ENCODE results near the gene ABHD2. TPM values are rescaled to one million over a fixed set of nuclear protein-coding genes. Genes with fewer than 3 reads are reported as not detected.
A peak's percentile ranks its signal among the peaks of the same experiment; 100 is the strongest.

The ABHD2 gene
- total RNA-seq, 1 experiment from 2014 or later: 52.4 TPM

- no TSS peak for BruUV-seq (replicated peaks)
- intact Hi-C loops (cut with micrococcal nuclease; ENCODE audit: unreplicated experiment): loop anchor here (2.0 kb wide), 1 partner anchor 72 kb away; no protein-coding TSS in a partner anchor
- H3K9me3 ChIP-seq (ENCODE audit: low read depth, low read length, poor library complexity, severe bottlenecking): no peaks in the 10 kb centered on the region
- no peaks in the 10 kb centered on the region for H3K36me3 ChIP-seq (ENCODE audit: insufficient read depth, low read length, poor library complexity, severe bottlenecking)
- H3K4me3 ChIP-seq (ENCODE audit: low read depth, low read length, poor library complexity, severe bottlenecking): no peak overlapping the region
- peak; percentile 43 for DNase-seq (ENCODE audit: low spot score)
- ChIA-PET CTCF (interaction anchor here (0.5 to 1.6 kb wide), 11 partner anchors 13 to 261 kb away, joined by 3 to 11 read pairs (median 4); partner anchors contain the start of gene ABHD2), POLR2A (ENCODE audit: low non-redundant PET) (no interaction called here)
- no peaks in the 10 kb centered on the region for H3K4me1 ChIP-seq (ENCODE audit: insufficient read depth, low read length, poor library complexity, severe bottlenecking)
- peak; percentile 82 for TF ChIP-seq CTCF (conservative IDR thresholded peaks at IDR 0.05; ENCODE audit: low read depth, low read length)
- TF ChIP-seq EZH2 (IDR thresholded peaks at IDR 0.05; ENCODE audit: borderline replicate concordance, low read depth, low read length, poor library complexity, severe bottlenecking): no peak
- H3K27ac ChIP-seq (ENCODE audit: low read depth, low read length, poor library complexity, severe bottlenecking): no peak overlapping the region
- H3K27me3 ChIP-seq (replicated peaks; ENCODE audit: insufficient read depth, low read depth, low read length, poor library complexity): no peaks in the 10 kb centered on the region
These were observed 41.0 kb downstream of the ABHD2 start for GRCh38 chr15:89129123-89129815.

GRCh38 chr15:89129816-89130134 lies 41.5 kb downstream of the ABHD2 start:
- Histone ChIP-seq H3K9me3 (ENCODE audit: low read depth, low read length, poor library complexity, severe bottlenecking) (no peaks in the 10 kb centered on the region), H3K36me3 (ENCODE audit: insufficient read depth, low read length, poor library complexity, severe bottlenecking) (no peaks in the 10 kb centered on the region), H3K27me3 (replicated peaks; ENCODE audit: insufficient read depth, low read depth, low read length, poor library complexity) (no peaks in the 10 kb centered on the region), H3K4me3 (ENCODE audit: low read depth, low read length, poor library complexity, severe bottlenecking) (no peak overlapping the region), H3K4me1 (ENCODE audit: insufficient read depth, low read length, poor library complexity, severe bottlenecking) (no peaks in the 10 kb centered on the region), H3K27ac (ENCODE audit: low read depth, low read length, poor library complexity, severe bottlenecking) (no peak overlapping the region)
- intact Hi-C loops (cut with micrococcal nuclease; ENCODE audit: unreplicated experiment): loop anchor here (2.0 kb wide), 1 partner anchor 73 kb away; no protein-coding TSS in a partner anchor
- ChIA-PET POLR2A (ENCODE audit: low non-redundant PET) (no interaction called here), CTCF (interaction anchor here (0.6 to 1.6 kb wide), 8 partner anchors 13 to 73 kb away, joined by 3 to 7 read pairs (median 4); partner anchors contain the start of gene ABHD2)
- TF ChIP-seq EZH2 (IDR thresholded peaks at IDR 0.05; ENCODE audit: borderline replicate concordance, low read depth, low read length, poor library complexity, severe bottlenecking): no peak
- no peak for TF ChIP-seq CTCF (conservative IDR thresholded peaks at IDR 0.05; ENCODE audit: low read depth, low read length)
- BruUV-seq (replicated peaks): no TSS peak
- DNase-seq (ENCODE audit: low spot score): no peak

- no peak overlapping the region for H3K27ac ChIP-seq (ENCODE audit: low read depth, low read length, poor library complexity, severe bottlenecking)
- H3K4me1 ChIP-seq (ENCODE audit: insufficient read depth, low read length, poor library complexity, severe bottlenecking): no peaks in the 10 kb centered on the region
- no peak for TF ChIP-seq CTCF (conservative IDR thresholded peaks at IDR 0.05; ENCODE audit: low read depth, low read length)
- TF ChIP-seq EZH2 (IDR thresholded peaks at IDR 0.05; ENCODE audit: borderline replicate concordance, low read depth, low read length, poor library complexity, severe bottlenecking): no peak
- H3K9me3 ChIP-seq (ENCODE audit: low read depth, low read length, poor library complexity, severe bottlenecking): no peaks in the 10 kb centered on the region
- ChIA-PET POLR2A (ENCODE audit: low non-redundant PET) (no interaction called here), CTCF (interaction anchor here (1.0 to 1.6 kb wide), 3 partner anchors 12 to 73 kb away, joined by 3 to 7 read pairs (median 5); no protein-coding TSS in a partner anchor)
- BruUV-seq (replicated peaks): no TSS peak
- intact Hi-C loops (cut with micrococcal nuclease; ENCODE audit: unreplicated experiment): no loop called here
- no peak for DNase-seq (ENCODE audit: low spot score)
- H3K36me3 ChIP-seq (ENCODE audit: insufficient read depth, low read length, poor library complexity, severe bottlenecking): no peaks in the 10 kb centered on the region
- H3K4me3 ChIP-seq (ENCODE audit: low read depth, low read length, poor library complexity, severe bottlenecking): no peak overlapping the region
- no peaks in the 10 kb centered on the region for H3K27me3 ChIP-seq (replicated peaks; ENCODE audit: insufficient read depth, low read depth, low read length, poor library complexity)
These were observed 41.9 kb downstream of the ABHD2 start for GRCh38 chr15:89130201-89130600.
